Cardiac septum (tissue), 1 donor: ENCODE data around the gene HSF2BP. TPM values are rescaled to one million over a fixed set of nuclear protein-coding genes. Genes with fewer than 3 reads are reported as not detected.
"Not testable (repeated sequence)": the region's sequence is repeated elsewhere in the genome, so short reads cannot be mapped to it uniquely, and the experiment has no call there.

Experiments used
- DNase-seq: peaks from one replicate; pipeline ENCODE4 v3.0.0-alpha.2; 2020; ENCODE audit warnings: low spot score
- intact Hi-C: fragments of 100-400 bp; cut with DNase I; formaldehyde crosslinking; loops from one replicate; pipeline ENCODE4 v1.14.0; 2022
- total RNA-seq: library from RNA; stranded (reverse); fragmentation: NEBNext Ultra II Directional; extraction: Animal tissue kit (Norgen Biotek cat#: 25700); gene quantifications from one replicate; pipeline ENCODE4 v1.2.1, GENCODE V29; 2021
- donor health status: DM: no; HTN: no; CAD: no.

Gene HSF2BP
- total RNA-seq, 1 donor from 2014 or later = not detected

DNA sequence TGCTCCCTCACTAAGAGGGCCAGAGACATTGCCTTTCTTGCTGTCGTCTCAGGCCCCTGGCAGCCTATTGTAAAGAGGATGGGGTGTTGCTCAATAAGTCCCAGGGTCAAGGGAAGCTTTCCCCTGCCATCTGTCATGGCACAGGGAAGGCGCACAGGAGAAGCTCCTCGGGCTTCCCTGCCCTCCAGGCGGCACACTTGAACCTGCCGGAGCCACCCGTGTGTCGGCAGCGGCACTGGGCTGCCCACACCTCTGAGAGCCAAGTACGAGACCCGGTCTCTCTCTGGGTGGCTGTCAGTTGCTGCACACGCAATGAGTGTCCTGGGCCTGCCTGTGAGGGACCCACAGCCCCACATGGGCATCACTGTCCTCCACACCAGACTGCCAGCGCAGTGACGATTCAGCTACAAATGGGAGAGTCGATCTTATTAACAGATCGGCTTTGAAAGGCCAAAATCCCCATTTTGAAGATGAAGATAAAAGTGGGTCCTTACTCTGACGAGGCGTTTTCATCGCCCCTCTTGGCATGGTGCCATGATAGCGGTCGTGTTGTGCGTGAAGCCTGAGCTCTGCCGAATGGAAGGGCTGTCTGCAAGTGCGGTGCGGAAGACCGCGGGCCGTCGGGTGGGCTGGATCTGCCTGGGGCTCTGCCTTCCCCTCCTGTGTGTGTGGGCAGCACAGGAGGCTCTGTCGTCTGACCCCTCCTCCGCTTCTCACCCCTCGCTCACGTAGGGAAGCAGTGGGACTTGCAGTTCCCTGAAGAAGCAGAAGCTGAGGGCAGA, 30.5 kb upstream of the HSF2BP start:
- DNase-seq = no peak
- intact Hi-C loops = loop anchor here (5.0 kb wide), 1 partner anchor 63 kb away; no protein-coding TSS in a partner anchor

DNA sequence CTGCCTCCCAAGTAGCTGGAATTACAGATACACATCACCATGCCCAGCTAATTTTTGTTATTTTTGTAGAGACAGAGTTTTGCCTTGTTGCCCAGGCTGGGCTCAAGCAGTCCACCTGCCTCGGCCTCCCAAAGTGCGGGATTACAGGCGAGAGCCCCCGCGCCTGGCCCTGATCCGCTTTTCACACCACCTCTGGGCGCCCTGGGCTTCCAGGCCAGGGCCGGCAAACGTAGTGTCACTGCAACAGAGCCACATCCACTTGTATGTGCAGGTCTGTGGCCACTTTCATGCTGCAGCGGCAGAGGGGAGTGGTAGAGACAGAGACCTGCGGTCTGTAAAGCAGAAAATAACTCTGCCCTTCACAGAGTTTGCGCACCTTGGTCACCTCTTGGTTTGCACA, 29.6 kb upstream of the HSF2BP start:
- DNase-seq = no peak
- intact Hi-C loops = no loop called here

DNA sequence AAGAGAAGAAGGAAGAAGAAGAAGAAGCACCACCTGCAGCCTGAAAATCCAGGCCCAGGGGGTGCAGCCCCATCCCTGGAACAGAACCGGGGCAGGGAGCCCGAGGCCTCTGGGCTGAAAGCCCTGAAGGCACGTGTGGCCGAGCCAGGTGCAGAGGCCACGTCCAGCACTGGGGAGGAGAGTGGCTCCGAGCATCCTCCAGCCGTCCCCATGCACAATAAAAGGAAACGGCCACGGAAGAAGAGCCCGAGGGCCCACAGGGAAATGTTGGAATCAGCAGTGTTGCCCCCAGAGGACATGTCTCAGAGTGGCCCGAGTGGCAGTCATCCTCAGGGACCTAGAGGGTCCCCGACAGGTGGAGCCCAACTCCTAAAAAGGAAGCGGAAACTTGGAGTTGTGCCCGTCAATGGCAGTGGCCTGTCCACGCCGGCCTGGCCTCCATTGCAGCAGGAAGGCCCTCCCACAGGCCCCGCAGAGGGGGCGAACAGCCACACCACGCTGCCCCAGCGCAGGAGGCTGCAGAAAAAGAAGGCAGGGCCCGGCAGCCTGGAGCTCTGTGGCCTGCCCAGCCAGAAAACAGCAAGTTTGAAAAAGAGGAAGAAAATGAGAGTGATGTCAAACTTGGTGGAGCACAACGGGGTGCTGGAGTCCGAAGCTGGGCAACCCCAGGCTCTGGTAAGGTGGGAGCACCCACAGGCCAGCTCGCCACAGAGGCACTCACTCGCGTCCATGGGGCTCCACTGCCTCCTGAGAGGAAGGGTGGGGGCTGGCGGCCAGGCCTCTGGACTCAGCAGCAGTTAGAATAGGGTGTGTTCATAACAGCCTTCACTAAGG, 28.5 kb upstream of the HSF2BP start:
- intact Hi-C loops = no loop called here
- no peak for DNase-seq

DNA sequence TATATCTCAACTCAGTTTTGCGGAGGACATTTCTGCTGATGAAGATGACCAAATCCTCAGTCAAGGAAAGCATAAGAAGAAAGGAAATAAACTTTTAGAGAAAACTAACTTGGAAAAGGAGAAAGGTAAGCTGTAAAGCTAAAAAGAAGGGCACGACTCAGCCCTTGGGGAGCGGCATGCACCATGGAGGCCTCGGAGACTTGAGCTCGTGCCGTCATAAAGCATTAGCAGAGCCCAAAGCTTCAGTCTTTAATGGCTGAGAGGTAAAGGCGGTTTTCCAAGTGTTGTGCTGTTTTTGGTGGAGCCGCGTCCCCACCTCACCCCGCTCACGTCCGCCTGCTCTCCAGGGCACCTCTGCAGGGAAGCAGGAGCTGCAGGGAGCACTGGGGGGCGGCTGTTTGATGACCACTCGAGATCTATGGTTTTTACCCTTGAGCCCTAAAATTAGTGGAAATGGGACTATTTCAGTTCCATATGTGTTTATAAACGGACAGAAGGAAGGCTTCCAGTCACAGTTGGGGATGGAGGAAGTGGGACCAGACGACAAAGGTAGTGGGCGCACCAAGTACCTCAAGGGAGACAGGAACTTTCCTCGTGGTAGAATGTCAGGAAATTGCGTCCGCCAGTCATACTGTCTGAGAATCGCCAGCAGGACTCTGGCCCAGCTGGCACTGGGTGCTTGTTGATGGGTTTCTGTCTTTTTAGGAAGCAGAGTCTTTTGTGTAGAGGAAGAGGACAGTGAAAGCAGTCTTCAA, 27.7 kb upstream of the HSF2BP start:
- intact Hi-C loops = no loop called here

DNA sequence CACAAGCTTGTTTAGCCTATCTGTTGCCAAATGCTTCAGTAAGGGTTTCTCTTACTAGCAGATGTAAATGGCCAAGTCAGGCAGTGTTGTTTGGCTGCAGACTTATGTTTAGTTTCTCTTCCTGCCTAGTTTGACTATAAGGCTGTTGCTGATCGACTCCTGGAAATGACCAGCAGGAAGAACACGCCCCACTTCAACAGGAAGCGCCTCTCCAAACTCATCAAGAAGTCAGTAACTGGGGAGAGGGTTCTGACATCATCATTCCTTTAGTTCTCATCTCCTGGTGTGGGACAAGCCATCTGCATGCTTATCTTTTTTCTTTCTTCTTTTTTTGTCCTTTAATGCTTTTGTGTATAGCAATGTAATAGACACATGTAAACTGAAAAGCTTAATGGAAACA, 25.1 kb upstream of the HSF2BP start:
- intact Hi-C loops = no loop called here
- no peak for DNase-seq

More for the DNA sequence above, 27.7 kb upstream of the HSF2BP start:
- no peak for DNase-seq

DNA sequence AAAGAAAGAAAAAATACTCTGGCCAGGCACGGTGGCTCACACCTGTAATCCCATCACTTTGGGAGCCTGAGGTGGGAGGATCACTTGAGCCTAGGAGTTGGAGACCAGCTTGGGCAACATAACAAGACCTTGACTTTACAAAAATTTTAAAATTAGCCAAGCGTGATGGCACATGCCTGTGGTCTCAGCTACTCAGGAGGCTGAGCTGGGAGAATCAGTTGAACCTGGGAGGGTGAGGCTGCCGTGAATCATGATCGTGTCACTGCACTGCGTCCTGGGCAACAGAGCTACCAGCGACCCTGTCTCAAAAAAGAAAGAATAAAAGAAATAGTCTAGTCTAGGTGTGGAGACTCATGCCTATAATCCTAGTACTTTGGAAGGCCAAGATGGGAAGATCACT, 22.4 kb upstream of the HSF2BP start:
- DNase-seq = no peak
- intact Hi-C loops = loop anchor here (2.0 kb wide), 1 partner anchor 21 kb away; no protein-coding TSS in a partner anchor

DNA sequence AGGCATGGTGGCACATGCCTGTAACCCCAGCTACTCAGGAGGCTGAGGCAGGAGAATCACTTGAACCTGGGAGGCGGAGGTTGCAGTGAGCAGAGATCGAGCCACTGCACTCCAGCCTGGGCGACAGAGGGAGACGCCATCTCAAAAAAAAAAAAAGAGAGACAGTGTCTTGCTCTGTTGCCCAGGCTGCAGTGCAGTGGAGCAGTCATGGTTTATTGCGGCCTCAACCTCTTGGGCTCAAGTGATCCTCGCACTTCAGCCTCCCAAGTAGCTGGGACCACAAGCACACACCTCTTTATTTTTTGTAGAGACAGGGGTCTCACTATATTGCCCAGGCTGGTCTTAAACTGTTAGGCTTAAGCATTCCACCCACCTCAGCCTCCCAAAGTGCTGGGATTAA, 21.1 kb upstream of the HSF2BP start:
- intact Hi-C loops = loop anchor here (2.0 kb wide), 1 partner anchor 20 kb away; no protein-coding TSS in a partner anchor
- not testable (repeated sequence) for DNase-seq

DNA sequence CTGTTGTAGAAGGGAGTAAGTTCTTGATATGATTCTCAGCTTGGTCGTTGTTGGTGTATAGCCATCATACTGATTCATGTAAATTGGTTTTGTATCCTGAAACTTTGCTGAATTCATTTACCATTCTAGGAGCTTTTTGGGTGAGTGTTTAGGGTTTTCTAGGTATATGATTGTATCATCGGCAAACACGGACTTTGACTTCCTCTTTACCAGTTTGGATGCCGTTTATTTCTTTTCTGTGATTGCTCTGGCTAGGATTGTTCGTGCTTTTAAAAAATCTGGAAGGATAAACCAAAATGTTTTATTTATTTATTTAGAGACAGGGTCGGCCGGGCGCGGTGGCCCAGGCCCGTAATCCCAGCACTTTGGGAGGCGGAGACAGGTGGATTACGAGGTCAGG, 20.7 kb upstream of the HSF2BP start:
- intact Hi-C loops = loop anchor here (2.0 kb wide), 1 partner anchor 19 kb away; no protein-coding TSS in a partner anchor

DNA sequence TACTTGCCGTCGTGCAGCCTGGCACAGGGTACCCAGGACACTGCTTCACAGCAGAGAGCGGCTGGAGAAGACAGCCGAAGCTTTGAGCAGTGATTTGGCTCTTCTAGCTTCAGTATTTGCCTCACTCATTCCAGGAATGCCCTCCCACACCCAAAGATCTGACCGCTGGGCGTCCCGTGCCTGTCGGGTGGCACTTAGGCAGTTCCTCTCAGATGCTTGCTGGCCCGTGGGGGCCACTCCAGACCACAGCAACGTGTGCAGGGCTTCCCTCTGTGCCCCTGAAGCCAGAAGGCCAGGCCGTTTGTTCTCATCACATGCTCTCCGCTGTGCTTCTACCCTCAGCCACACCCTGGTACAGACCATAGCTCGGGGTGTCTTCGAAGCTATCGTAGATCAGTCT, 17.1 kb upstream of the HSF2BP start:
- intact Hi-C loops = no loop called here
- DNase-seq = no peak

More for the DNA sequence above, 20.7 kb upstream of the HSF2BP start:
- DNase-seq = no peak

DNA sequence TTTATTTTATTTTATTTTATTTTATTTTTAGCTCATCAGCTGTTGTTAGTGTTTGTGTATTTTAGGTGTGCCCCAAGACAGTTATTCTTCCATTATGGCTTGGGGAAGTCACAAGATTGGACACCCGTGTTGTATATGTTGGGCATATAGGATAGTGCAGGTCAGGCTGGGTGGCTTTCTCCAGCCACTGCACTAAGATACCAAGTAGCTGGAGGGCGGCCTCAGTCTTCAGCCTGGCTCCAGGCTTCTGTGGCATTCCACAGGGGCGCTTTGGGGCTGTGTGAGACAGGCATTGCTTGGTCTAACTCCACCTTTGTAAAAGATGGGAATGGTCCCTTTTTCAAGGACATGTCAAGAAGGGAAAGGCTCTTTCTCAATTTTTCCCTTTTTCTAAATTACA, 16.6 kb upstream of the HSF2BP start:
- intact Hi-C loops = no loop called here
- DNase-seq = no peak

DNA sequence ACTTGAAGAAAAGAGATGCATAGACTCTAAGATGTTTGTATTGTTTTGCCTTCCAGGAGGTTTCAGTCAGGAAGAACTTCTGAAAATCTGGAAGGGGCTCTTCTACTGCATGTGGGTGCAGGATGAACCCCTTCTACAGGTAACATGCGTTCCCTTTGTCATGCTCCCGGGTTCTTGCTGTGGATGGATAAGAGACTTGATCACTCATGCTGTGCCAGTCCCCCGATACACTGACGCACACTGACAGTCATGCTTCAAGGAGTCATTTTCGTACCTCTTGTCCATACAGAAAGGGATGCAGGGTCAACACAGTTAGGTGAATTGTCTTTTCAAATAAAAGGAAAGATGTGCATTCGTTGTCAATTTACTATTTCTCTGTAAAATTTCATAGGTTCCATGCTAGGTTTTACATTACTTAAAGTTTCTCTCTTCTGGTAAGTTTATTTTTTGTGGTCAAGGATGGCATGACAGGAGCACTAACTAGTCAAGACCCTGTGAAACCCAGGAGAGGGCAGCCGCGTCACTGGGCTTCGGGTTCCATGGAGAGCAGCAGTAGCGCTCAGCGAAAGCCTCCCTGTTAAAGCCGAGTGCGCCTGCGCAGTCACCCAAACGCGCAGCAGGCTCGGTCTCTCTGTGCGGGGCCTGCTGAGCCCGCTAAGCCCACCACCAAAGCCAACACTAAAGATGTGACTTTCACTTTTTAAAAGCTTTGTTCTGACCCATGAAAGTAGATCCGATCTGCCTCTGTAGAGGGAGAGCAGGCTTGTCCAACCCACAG, 10.7 kb upstream of the HSF2BP start:
- DNase-seq = no peak
- intact Hi-C loops = loop anchor here (10.0 kb wide), 1 partner anchor 685 kb away; no protein-coding TSS in a partner anchor

DNA sequence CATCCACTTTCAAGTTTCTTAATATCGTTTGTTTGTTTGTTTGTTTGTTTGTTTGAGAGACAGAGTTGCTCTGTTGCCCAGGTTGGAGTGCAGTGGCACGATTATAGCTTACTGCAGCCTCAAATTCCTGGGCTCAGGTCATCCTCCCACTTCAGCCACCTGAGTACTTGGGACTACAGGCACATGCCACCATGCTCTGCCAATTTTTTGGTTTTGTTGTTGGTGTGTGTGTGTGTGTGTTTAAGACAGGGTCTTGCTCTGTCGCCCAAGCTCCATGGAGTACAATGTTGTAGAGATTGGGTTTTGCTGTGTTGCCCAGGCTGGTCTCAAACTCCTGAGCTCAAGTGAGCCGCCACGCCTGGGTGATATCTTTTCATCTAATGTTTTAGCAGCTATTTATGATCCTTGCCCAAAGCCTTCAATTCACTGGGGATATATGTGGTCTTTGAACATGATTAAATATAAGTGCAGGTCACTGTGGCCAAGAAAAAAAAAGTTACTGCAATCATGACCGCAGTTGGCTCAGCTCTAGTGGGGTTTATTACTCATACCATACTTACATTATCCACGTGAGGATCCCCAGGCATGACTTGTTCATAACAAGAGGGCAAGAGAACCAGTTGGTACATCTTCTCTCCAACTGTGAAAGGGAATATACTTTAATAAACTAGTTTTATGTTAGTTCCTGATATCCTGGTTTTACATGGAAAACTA, 8.1 kb upstream of the HSF2BP start:
- intact Hi-C loops = loop anchor here (10.0 kb wide), 1 partner anchor 683 kb away; no protein-coding TSS in a partner anchor
- DNase-seq = no peak

DNA sequence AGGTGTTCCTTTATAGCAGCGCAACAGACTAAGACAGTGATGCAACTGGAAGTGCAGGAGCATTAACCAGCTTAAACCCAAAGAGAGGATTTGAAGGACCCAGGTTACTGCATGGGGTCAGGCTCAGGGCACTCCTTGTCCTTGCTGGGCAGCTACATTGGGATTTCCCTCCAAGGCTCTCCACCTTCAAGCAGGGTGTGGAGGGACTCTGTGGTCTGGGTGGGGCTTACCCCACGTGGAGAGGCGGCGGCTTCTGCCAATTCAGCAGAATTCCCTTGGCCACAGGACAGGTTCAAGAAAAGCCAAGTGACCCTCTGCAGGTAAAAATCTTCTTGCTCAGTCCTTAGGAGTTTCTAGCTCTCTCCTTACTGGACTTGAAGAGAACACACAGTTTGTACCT, 6.6 kb upstream of the HSF2BP start:
- DNase-seq = no peak
- intact Hi-C loops = loop anchor here (10.0 kb wide), 1 partner anchor 681 kb away; no protein-coding TSS in a partner anchor

DNA sequence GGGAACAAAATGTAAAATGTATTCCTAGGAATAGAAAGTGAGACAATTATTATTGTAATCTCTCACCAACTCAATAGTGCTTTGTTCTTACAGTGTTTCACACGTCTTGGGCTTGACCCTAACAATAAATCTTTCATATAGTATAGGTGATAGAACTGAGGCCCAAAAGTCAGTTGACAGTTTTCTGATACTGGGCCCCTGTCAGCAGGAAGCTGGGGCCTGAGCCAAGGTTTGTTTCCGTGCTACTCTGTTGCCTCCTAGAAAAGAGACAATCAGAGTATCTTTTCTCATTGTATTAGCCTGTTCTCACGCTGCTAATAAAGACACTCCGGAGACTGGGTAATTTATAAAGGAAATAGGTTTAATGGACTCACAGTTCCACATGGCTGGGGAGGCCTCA, 5.1 kb upstream of the HSF2BP start:
- intact Hi-C loops = loop anchor here (10.0 kb wide), 1 partner anchor 680 kb away; no protein-coding TSS in a partner anchor
- DNase-seq = no peak

DNA sequence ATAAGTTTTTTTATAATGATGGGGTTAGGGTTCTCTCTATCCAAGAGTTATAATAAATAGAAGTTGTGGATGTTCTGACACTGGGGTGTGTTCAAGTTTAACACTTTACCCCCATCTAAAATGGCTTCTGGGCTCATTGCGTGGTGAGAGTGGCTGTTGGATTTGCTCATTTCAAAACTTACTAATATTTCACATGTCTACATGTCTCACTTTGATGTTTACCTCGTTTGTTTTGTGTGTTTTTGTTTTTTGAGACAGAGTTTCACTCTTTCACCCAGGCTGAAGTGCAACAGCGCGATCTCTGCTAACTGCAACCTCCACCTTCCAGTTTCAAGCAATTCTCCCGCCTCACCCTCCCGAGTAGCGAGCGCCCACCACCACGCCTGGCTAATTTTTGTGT, 3.7 kb upstream of the HSF2BP start:
- DNase-seq = no peak
- intact Hi-C loops = loop anchor here (10.0 kb wide), 1 partner anchor 678 kb away; no protein-coding TSS in a partner anchor

DNA sequence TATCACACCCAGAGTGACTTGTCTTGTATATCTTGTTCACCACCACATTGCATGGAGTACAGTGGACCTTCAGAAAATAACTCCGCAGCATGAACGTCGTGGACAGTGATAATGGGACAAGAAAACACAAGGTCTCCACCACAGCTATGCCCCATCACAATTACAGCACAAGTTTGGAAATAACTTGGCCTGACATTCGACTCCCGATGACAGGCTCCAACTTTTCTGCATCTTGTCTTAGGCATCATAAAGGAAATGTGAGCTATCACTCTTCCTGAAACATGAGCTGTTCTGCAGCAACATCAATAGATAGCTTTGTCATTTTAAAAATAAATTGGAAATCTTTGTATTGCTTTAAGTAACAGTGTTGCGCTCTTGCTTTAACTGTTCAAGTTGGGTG, 3.0 kb upstream of the HSF2BP start:
- intact Hi-C loops = loop anchor here (10.0 kb wide), 1 partner anchor 677 kb away; no protein-coding TSS in a partner anchor
- DNase-seq = no peak

DNA sequence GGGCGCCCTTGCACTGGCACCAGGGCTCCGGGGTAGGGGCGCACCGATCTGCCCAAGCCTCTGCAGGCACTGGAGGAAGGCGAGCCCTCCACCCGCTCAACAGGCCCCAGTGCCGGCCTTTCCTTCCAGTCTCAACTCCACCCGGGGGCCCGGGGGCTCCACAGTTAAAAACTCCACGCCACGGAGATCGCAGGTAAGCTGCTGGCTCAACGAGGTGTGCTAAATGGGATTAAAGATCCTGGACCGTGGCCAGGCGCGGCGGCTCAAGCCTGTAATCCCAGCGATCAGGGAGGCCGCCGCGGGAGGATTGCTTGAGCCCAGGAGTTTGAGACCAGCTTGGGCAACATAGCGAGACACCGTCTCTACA, 536 bp downstream of the HSF2BP start:
- intact Hi-C loops = loop anchor here (2.0 kb wide), 1 partner anchor 130 kb away; the partner anchor contains the start of gene RRP1
- no peak for DNase-seq
